ENCODE measurements around the gene PVALB. TPM values are rescaled to one million over a fixed set of nuclear protein-coding genes. Genes with fewer than 3 reads are reported as not detected.
"Not testable (repeated sequence)": the region's sequence is repeated elsewhere in the genome, so short reads cannot be mapped to it uniquely, and the experiment has no call there.

PVALB gene
- polyA plus RNA-seq, 4 donors: 3.7 to 10.6 (median 7.1) TPM

- no peak for DNase-seq (ENCODE audit: low read depth in 4 of 4, low spot score in 2 of 4)
These were observed 57.2 kb downstream of the PVALB start for GRCh38 chr22:36759481-36760159.

- DNase-seq (ENCODE audit: low read depth in 4 of 4, low spot score in 2 of 4): no peak
These were observed 58.0 kb downstream of the PVALB start for GRCh38 chr22:36758792-36759271.

- DNase-seq (ENCODE audit: low read depth in 4 of 4, low spot score in 2 of 4): no peak
These were observed 59.1 kb downstream of the PVALB start for GRCh38 chr22:36757668-36758211.

GRCh38 chr22:36756746-36757655, 59.8 kb downstream of the PVALB start:
- DNase-seq (ENCODE audit: low read depth in 4 of 4, low spot score in 2 of 4): no peak

- no peak for DNase-seq (ENCODE audit: low read depth in 4 of 4, low spot score in 2 of 4)
These were observed 60.8 kb downstream of the PVALB start for GRCh38 chr22:36756031-36756430.

GRCh38 chr22:36755316-36755715, 61.5 kb downstream of the PVALB start:
- DNase-seq (ENCODE audit: low read depth in 4 of 4, low spot score in 2 of 4): no peak

- not testable (repeated sequence) for DNase-seq (ENCODE audit: low read depth in 4 of 4, low spot score in 2 of 4)
These were observed 62.0 kb downstream of the PVALB start for GRCh38 chr22:36754881-36755280.

GRCh38 chr22:36753916-36754315, 62.9 kb downstream of the PVALB start:
- no peak for DNase-seq (ENCODE audit: low read depth in 4 of 4, low spot score in 2 of 4)

GRCh38 chr22:36753120-36753802, 63.6 kb downstream of the PVALB start:
- DNase-seq (ENCODE audit: low read depth in 4 of 4, low spot score in 2 of 4): no peak

Other genes with a start within 250 kb of the PVALB start
- not detected for gene CACNG2, start 113.3 kb downstream of the PVALB start, polyA plus RNA-seq (ENCODE audit: insufficient read length in 4 of 4)
- gene IFT27, start 40.9 kb downstream of the PVALB start, polyA plus RNA-seq (ENCODE audit: insufficient read length in 4 of 4): 10 to 100 TPM; 44.4 to 65.7 (median 55.2) TPM
- 1 to 10 TPM; 1.9 to 2.1 (median 2.0) TPM for gene NCF4, start 44.0 kb upstream of the PVALB start, polyA plus RNA-seq (ENCODE audit: insufficient read length in 4 of 4)
- gene CSF2RB, start 96.6 kb upstream of the PVALB start, polyA plus RNA-seq (ENCODE audit: insufficient read length in 4 of 4): 1 to 10 TPM; 2.2 to 2.9 (median 2.7) TPM
- gene TST, start 202.4 kb upstream of the PVALB start, polyA plus RNA-seq (ENCODE audit: insufficient read length in 4 of 4): 10 to 100 TPM; 46.8 to 66.8 (median 56.3) TPM
- 10 to 100 TPM; 44.5 to 84.1 (median 67.1) TPM for gene MPST, start 202.7 kb upstream of the PVALB start, polyA plus RNA-seq (ENCODE audit: insufficient read length in 4 of 4)
- gene KCTD17, start 234.7 kb upstream of the PVALB start, polyA plus RNA-seq (ENCODE audit: insufficient read length in 4 of 4): 10 to 100 TPM; 24.1 to 36.0 (median 32.1) TPM